Peyer's patch (tissue), 4 donors: ENCODE data around the gene OSCP1. TPM values are rescaled to one million over a fixed set of nuclear protein-coding genes. Genes with fewer than 3 reads are reported as not detected.

Source experiments
- DNase-seq, 3 donors: peaks; one replicate each; pipeline ENCODE4 v3.0.0-alpha.2; 2017 to 2019
- H3K27ac ChIP-seq, 4 donors: fragments of 200-600 bp; sonication (generic); one replicate each; pipeline ENCODE4 v1.5.1; 2016 to 2019
- H3K27me3 ChIP-seq, 2 donors: fragments of 200-600 bp; sonication (generic); one replicate each; pipeline ENCODE4 v1.5.1; 2019
- H3K36me3 ChIP-seq, 3 donors: fragments of 200-600 bp; sonication (generic); one replicate each; pipeline ENCODE4 v1.5.1; 2016 to 2019
- H3K4me1 ChIP-seq, 4 donors: fragments of 200-600 bp; sonication (generic); one replicate each; pipeline ENCODE4 v1.5.1; 2016 to 2019
- H3K4me3 ChIP-seq, 4 donors: fragments of 200-600 bp; sonication (generic); 1 replicate in 3 of 4; 2 replicates in 1 of 4; pipeline ENCODE4 v1.5.1; 2016 to 2019; ENCODE audit warnings: mild to moderate bottlenecking in 1 of 4
- H3K9me3 ChIP-seq, 4 donors: fragments of 200-600 bp; sonication (generic); one replicate each; pipeline ENCODE4 v1.5.1; 2016 to 2019; ENCODE audit warnings: mild to moderate bottlenecking in 1 of 4
- POLR2A ChIP-seq, 2 donors: fragments of 450-650 bp; IDR thresholded peaks; one replicate each; pipeline ENCODE4 v1.5.1; 2017; ENCODE audit warnings: antibody characterized with exemption in 2 of 2, mild to moderate bottlenecking in 2 of 2, moderate library complexity in 2 of 2
- total RNA-seq, 4 donors: library from RNA; depleted of rRNA; stranded (reverse); fragments of >200 nt; gene quantifications; one replicate each; pipeline ENCODE4 v1.1.0, GENCODE V29; 2016
- TF ChIP-seq, protein P1 (sequence below), 6 experiments: fragments of 450-650 bp in 4 of 6; fragments of 200-600 bp in 2 of 6; sonication (generic) in 1 of 6; IDR thresholded peaks; one replicate each; pipeline ENCODE4 v1.5.1; 2017 to 2019; ENCODE audit warnings: antibody characterized with exemption in 6 of 6, mild to moderate bottlenecking in 3 of 6, moderate library complexity in 1 of 6

OSCP1 gene
- total RNA-seq, 4 donors from 2014 or later: 0.67 to 9.9 (median 3.2) TPM

- no peak overlapping the region for H3K27ac ChIP-seq
- no peak for DNase-seq
- TF ChIP-seq, protein P1, sequence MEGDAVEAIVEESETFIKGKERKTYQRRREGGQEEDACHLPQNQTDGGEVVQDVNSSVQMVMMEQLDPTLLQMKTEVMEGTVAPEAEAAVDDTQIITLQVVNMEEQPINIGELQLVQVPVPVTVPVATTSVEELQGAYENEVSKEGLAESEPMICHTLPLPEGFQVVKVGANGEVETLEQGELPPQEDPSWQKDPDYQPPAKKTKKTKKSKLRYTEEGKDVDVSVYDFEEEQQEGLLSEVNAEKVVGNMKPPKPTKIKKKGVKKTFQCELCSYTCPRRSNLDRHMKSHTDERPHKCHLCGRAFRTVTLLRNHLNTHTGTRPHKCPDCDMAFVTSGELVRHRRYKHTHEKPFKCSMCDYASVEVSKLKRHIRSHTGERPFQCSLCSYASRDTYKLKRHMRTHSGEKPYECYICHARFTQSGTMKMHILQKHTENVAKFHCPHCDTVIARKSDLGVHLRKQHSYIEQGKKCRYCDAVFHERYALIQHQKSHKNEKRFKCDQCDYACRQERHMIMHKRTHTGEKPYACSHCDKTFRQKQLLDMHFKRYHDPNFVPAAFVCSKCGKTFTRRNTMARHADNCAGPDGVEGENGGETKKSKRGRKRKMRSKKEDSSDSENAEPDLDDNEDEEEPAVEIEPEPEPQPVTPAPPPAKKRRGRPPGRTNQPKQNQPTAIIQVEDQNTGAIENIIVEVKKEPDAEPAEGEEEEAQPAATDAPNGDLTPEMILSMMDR (IDR thresholded peaks at IDR 0.05): no peak
- TF ChIP-seq POLR2A (IDR thresholded peaks at IDR 0.05): no peak
- H3K9me3 ChIP-seq: no peaks in the 10 kb centered on the region
- no peaks in the 10 kb centered on the region for H3K36me3 ChIP-seq
- H3K27me3 ChIP-seq: no peaks in the 10 kb centered on the region
- H3K4me3 ChIP-seq: no peak overlapping the region
- peaks cover 0 to 3% (median 0%) of the 10 kb centered on the region in 4 donors for H3K4me1 ChIP-seq
Observed at GRCh38 chr1:36402504-36402890, 47.8 kb downstream of the OSCP1 start.

DNA sequence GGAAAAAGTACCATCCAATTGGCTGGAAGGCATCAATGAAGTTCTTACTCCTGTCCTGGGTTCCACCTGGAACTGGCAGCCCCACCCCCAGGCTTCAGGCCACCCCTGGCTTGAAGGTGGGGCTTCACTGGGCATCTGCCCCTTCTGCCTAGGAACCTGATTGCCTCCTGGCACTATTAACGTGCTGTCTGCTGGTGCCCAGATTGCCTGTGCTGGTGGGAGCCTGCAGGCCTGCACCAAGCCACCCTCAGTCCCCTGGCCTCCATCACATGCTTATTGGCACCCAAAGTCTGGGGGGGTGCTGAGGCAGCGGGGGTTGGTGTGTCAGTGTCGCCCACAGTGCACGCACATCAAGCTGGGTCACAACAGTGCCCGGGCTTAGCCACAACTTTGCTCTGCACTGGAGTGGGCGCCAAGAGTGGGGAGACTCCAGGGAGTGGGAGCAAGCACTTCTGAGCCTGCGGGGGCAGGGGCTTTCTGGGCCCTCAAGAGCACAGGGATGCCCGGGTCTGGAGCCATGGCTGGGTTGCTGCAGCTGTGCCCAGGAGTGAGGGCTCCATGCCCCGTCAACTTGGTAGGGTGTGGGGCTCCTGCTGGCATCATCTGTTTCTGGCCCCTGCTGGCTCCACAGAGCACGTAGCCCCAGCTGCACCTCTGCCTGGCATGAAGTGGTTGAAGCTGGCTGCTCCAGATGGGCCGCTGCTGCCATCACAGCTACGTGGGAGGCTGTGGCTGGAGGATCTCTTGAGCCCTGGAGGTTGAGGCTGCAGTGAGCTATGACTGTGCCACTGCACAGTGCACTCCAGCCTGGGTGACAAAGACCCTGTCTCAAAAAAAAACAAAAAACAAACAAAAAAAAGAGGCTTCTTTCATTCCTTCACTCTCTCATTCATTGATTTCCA lies 48.4 kb downstream of the OSCP1 start:
- Histone ChIP-seq H3K27ac (peak overlapping the region; percentile 9 to 76 (median 54)), H3K4me3 (peak overlapping the region in 3 of 4 donors; percentile 8 to 36 (median 28)), H3K36me3 (no peaks in the 10 kb centered on the region), H3K27me3 (no peaks in the 10 kb centered on the region), H3K9me3 (no peaks in the 10 kb centered on the region), H3K4me1 (peaks cover 0 to 4% (median 3%) of the 10 kb centered on the region in 4 donors)
- TF ChIP-seq, protein P1 (IDR thresholded peaks at IDR 0.05): no peak
- DNase-seq: no peak

DNA sequence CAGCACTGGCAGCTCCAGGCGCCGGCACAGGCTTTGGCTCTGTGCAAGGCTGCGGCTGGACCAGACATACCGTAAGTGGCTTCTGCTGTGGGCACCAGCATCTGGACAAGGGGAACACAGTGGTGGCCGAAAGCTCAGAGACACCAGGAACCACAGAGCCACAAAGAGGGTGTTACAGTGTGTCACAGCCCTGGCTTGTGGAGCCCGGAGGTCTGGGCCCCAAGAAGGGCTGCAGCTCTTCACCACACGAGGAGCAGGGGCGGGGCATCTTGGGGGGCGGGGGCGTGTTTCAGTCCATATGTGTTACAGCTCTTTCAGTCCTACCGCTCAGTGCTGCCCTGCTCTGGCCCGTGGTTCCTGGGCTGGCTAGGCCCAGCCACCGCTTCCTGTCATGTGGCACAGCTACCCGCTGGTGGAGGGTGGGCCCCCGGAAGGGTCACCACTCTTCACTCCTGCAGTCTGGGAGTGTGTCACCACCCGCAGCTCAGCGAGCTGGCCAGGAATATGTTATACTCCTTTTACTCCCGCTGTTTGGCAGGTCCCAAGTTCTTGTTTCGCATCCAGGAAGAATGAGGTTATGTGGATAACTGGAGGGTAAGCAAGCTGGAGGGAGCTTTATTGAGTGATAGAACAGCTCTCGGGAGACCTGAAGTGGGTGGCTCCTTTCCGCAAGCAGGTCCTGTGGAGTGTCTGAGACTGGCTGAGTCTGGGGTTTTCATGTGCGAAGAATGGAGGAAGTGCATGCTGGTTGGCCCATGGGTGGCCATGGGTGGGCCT lies 49.2 kb downstream of the OSCP1 start:
- TF ChIP-seq, protein P1 (IDR thresholded peaks at IDR 0.05): no peak
- peak in 1 of 2 donors; percentile 29 for TF ChIP-seq POLR2A (IDR thresholded peaks at IDR 0.05)
- Histone ChIP-seq H3K27ac (peak overlapping the region; percentile 50 to 76 (median 54)), H3K27me3 (no peaks in the 10 kb centered on the region), H3K36me3 (no peaks in the 10 kb centered on the region), H3K4me1 (peaks cover 0 to 11% (median 8%) of the 10 kb centered on the region in 4 donors), H3K9me3 (no peaks in the 10 kb centered on the region), H3K4me3 (peak overlapping the region; percentile 17 to 36 (median 30))
- DNase-seq: peak; percentile 58 to 92 (median 92)

GRCh38 chr1:36400514-36400824 lies 49.8 kb downstream of the OSCP1 start:
- Histone ChIP-seq H3K4me3 (peak overlapping the region in 3 of 4 donors; percentile 14 to 36 (median 17)), H3K36me3 (no peaks in the 10 kb centered on the region), H3K9me3 (no peaks in the 10 kb centered on the region), H3K4me1 (peaks cover 0 to 11% (median 8%) of the 10 kb centered on the region in 4 donors), H3K27ac (peak overlapping the region; percentile 50 to 76 (median 54)), H3K27me3 (no peaks in the 10 kb centered on the region)
- DNase-seq: no peak
- TF ChIP-seq, protein P1 (IDR thresholded peaks at IDR 0.05): no peak
- TF ChIP-seq POLR2A (IDR thresholded peaks at IDR 0.05): no peak

DNA sequence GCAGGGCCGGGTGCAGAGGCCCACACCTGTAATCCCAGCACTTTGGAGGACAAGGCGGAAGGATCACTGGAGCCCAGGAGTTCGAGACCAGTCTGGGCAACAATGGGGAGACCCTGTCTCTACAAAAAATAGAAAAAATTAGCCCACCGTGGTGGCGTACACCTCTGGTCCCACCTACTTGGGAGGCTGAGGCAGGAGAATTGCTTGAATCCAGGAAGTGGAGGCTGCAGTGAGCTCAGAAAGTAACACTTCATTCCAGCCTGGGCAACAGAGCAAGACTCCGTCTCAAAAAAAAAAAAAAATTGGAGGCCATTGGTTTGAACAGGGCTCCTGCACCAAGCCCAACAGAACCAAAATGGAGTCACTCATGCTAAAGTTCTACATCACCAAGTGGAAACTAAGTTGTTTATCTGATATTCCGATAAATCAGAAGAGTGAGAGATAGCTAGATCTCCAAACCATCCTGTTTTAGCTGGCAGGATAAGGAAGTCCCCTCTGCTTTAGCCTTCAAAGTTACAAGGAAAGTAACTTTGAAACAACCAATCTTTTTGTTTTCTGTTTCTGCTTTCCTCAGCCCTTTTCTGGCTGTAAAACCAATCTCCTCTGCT lies 51.8 kb downstream of the OSCP1 start:
- TF ChIP-seq POLR2A (IDR thresholded peaks at IDR 0.05): no peak
- TF ChIP-seq, protein P1 (IDR thresholded peaks at IDR 0.05): no peak
- Histone ChIP-seq H3K4me3 (no peak overlapping the region), H3K27me3 (no peaks in the 10 kb centered on the region), H3K27ac (peak overlapping the region in 3 of 4 donors; percentile 84 to 93 (median 90)), H3K4me1 (peaks cover 0 to 11% (median 8%) of the 10 kb centered on the region in 4 donors), H3K9me3 (no peaks in the 10 kb centered on the region), H3K36me3 (peaks cover 0 to 7% (median 0%) of the 10 kb centered on the region in 3 donors)
- DNase-seq: no peak
